HCEC 1CT (cell line): Measurements from ENCODE around the gene TMEM88.
"Not testable (repeated sequence)": the region's sequence is repeated elsewhere in the genome, so short reads cannot be mapped to it uniquely, and the experiment has no call there.

ENCODE experiments used
- DNase-seq: peaks from one replicate; pipeline ENCODE4 v3.0.0-alpha.2; 2017

Gene TMEM88

DNA sequence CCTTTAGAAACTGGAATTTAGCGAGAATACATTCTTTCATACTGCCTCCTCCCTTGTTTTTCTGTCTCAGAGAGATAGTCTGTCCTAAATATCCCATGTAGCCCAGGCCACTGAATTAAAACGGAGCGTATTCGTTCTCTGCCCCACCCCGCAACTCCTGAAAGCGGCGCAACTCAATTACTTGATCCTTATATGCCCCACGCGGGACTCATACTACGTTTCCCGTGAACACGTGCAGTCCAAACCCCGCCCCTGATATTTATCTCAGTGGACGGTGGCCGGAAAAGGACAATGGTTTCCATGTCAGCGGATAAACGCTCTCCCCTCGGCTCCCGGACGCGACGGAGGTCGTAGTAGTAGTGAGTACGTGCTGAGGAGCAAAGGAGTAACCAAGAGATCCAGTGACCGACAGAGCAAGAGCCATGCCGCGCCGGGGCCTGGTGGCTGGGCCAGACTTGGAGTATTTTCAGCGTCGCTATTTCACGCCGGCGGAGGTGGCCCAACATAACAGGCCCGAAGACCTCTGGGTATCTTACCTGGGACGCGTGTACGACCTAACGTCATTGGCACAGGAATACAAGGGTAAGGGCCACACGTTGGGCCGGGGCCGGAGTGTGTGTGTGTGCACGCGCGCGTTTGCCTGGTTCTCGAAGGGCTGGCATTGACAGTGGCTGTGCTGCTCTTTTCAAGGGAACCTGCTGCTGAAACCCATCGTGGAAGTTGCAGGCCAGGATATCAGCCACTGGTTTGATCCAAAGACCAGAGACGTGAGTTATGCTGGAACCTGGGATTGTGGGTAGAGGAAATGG, 3.1 kb downstream of the TMEM88 start, which contains the start of gene CYB5D1:
Gene CYB5D1 (plus strand): TSS at position 291 of the 809 bp plus-strand sequence. CDS start 132 bp downstream, at position 423.
- DNase-seq = peak; percentile 86

DNA sequence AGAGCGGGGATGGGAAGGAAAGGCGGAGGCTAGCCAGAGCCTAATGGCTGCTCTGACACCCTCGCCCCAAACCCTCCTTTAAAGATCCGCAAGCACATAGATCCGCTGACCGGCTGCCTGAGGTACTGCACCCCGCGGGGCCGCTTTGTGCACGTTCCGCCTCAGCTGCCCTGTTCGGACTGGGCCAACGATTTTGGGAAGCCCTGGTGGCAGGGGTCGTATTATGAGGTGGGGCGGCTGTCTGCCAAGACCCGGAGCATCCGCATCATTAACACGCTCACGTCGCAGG, 3.6 kb downstream of the TMEM88 start:
- peak; percentile 56 for DNase-seq

DNA sequence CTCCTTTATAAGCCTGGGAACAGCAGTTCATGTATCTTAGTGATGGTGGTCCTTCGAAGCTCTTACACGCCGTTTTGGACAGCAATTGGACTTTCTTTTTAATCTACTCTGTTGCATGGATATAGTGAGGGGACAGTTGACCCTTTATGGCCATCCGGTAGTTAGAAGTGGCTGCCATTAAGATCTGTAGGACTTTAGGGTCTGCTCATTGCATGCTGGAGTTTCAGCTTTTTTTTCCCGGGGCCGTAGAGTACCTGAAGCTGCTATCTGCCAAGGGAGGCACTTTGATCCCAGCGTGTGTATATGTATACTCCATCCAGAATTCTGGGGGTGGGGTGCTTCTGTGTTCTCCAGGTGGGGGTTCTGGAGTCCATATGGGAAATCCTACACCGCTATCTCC, 4.2 kb downstream of the TMEM88 start:
- DNase-seq = no peak

DNA sequence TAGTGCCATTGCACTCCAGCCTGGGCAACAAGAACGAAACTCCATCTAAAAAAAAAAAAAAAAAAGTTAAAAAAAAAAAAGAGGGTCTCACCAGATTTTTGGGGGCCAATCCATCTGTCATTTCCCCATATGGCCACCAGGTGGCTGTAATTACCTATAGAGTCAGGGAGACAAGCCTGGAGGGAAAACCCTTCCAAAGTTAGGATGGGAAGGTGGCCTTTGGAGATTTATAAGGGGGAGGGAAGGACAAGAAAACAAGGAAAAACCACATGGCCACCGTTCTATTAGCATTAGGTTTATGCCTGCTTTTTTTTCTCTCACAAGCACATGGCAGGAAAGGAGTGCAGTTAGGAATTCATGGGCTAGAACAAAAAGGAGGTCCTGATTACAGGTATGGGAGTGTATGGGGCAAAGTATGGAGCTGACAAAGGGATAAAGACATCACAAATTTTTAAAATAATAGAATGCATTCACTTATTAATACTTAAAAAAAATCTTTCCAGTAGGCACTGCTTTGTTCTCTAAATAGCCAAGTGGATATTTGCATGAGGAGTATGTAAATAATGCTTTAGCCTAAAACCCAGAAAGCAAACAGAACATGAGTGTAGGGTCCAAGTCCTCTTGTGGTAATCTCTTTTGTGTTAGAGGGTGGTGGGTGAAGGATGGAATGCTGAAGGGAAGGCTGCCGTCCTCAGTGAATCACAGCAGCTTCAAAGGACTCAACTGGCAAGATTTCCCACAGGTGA, 8.0 kb downstream of the TMEM88 start:
- peak; percentile 38 for DNase-seq

DNA sequence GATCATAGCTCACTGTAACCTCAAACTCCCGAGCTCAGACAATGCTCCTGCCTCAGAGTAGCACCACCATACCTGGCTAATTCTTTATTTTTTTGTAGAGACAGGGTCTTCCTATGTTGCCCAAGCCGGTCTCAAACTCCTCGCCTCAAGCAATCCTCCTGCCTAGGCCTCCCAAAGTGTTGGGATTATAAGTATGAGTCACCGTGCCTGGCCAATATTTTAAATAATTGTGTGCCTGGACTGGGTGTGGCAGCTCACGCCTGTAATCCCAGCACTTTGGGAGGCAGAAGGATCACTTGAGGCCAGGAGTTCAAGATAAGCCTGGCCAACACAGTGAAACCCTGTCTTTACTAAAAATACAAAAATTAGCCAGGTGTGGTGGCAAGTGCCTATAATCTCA, 9.5 kb downstream of the TMEM88 start:
- DNase-seq = not testable (repeated sequence)

DNA sequence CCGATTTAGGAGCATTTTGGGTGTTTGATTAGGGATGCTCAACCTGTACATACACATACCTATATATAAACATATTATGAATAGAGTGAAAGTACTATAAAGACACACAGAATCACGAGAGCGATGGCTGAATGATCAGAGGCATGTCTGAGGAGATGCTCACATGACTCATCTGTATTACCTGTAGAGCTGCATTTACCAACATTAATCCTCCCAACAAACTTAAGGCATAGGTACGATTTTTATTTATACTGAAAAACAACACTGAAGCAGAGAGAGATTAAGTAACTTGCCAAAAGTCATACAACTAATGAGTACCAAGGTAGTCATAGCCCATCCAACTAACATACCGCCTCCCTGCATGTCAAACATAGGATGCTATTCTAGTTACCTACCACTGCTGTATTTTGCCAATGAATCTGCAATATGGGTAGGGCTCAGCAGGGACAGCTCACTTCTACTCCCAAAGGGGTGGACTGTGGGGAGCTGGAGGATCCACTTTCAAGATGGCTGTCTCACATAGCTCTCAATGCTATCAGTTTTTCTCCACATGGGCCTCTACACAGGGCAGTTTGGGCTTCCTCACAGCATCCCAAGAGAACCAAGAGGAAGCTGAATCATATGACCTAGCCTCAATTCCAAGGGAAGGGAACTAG, 10.3 kb downstream of the TMEM88 start:
- no peak for DNase-seq

DNA sequence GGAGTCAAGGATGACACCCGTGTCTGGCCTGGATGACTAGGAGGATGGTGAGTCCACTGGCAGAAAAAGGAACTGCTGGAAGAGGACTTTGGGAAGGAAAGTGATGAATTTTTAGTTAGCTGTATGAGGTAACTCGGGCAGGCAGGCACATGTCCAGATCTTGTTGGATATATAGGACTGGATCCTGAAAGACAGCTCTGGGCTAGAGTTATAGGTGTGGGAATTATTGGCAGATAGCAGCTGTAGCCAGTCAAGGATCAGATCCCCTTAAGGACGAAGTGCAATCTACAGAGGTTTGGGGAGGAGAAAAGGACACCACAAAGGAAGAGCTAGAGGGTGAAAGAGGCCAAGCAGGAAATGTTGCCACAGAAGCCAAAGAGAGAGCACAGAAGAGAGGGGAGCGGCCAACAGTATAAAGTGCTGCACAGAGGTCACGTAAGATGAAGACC, 13.0 kb downstream of the TMEM88 start:
- no peak for DNase-seq

DNA sequence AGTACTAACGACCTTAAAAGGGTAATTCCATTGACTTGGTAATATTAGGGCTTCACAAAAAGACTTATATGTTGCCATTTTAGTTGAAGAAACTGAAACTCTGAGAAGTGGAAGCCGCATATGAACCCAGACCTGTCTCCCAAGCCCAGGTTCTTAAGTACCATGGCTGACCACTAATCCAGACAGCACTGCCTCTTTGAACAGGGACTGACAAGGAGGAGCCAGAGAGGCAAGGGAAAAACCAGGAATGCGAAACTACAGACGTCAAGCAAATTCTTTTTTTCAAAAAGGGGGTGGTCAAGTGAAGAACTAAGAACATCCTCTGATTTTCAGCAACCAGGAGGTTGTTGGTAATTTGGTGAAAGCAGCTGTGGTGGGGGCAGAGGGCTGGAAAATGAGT, 18.2 kb downstream of the TMEM88 start:
- no peak for DNase-seq

DNA sequence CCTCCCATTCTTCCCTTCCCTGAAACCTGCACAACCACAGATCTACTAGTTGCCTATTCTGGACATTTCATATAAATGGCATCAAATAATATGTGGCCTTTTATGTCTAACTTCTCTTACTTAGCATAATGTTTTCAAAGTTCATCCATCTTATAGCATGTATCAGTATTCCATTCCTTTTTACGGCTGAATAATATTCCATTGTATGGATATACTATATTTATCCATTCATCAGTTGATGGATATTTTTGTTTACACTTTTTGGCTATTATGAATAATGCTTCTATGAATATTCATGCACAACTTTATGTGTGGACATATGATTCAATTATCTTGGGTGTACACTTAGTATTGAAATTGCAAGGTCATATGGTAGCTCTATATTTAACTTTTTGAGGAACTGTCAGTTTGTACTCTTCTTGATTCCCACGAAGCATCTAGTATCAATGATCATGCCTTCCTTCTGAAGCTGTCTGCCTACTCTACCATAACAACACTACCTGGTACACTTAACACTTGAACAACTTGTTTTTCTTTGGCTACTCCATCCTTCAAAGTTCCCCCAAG, 21.0 kb downstream of the TMEM88 start:
- DNase-seq = no peak

DNA sequence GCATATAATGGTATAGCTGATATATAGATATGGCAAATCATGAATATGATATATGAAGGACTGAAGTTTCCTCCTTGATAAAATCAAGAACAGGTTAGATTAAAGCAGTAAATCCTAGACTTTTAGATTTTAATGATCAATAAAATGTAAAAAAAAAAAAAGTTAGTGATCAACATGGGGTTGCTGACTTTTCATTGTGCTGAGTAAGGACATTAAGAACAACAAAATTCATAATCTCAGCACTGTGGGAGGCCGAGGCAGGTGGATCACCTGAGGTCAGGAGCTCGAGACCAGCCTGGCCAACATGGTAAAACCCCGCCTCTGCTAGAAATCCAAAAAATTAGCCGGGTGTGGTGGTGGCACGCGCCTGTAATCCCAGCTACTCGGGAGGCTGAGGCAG, 23.4 kb downstream of the TMEM88 start:
- no peak for DNase-seq

DNA sequence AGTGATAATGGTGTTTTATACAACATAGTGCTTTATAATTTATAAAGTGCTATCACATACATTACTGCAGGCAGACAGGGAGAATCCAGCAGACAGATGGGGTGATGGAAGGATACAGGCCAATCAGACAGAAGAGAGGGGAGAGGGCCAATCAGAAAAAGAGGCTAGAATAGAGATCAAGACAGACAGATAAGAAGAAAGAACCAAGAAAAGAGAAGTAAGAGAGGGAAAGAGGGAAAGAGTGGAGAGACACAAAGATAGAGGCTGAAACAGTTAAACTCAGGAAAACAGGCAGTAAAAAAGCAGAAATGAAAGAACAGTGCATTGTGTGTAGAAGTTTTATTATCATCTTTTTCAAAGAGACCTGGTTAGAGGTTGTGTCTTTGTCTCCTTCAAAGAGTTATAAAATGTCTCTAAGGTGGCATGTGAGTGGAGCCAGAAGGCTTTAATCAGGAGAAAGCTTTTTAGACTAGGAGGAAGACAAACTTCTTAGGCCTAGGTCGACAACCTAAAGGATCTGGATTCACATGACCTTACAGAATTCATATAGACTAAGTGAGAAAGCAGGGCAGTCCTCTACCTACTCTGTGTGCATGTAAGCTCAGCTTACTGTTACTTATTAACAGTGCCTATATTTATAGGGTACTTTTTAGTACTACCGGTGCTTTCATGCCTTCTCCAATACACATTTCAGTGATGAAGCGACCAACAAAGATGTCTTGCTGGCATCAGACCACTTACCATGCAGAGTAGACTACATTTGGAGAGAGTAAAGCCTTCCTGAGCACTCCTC, 25.4 kb downstream of the TMEM88 start:
- no peak for DNase-seq

DNA sequence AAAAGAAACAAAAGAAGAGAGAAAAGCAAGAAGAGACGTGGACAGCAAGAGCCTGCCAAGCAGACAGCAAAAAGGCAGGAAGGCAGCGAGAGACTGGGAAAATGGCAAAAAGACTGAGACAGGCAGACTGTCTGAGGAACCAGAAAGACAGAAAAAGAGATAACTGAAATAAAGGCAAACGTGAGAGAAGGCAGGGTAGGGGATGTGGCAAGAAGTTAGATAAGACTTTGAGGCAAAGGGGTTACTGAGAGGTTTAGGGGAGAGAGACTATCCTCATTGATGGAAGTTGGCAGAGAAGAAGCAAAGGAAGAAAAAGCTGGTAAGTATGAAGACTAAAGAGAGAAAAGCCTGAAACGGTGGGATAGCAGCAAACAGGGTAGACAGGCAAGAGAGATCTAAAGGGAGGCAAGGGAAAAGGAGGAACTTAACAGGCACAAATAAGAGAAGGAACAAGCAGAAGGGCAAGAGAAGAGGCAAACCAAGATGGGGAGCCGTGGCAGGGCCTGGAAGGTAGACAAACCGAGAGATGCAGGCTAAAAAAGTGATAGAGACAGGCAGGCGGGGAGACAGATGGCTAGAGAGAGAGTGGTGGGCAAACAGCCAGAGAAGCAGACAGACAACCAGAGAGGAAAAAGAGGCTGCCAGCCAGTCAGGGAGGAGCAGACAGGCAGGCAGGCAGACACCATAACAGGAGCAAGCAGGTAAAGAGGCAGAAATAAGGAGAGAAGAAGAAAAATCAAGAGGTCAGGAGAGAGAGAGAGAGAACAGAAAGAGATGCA, 26.6 kb downstream of the TMEM88 start:
- no peak for DNase-seq

DNA sequence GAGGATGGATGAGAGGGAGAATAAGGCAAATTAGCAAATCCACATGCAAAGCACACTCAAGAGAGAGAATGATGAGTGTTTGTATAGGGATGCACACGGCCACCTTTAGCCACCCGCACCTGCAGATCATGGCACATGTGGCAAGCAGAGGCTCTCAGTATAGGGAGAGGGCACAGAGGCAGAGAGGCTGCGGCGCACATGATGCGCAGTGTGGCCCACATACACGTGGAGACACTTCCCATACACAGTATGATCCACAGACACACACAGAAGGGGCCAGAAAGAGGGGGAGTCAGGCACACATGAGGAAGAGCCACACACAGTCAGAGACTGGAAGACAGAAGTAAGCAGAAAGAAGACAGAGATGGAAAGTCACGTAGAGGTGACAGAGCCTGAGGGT, 27.2 kb downstream of the TMEM88 start:
- no peak for DNase-seq

DNA sequence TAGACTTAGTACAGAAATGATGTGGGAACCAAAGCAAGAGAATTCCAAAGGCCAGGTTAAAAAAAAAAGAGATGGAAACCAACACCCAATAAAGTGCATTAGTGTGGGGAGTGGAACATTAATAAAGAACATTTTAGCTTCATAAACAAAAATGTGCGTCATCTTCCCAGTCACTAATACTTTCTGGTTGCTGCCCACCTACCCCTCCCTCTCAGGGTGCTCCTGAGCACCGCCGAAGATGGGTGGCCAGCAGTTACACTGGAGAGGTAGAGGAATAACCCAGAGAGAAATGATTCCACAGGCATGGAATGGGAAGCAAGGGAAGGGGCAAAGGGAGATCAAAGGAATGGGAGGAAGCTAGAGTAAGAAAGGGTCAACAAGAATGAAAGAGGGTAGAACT, 27.8 kb downstream of the TMEM88 start:
- DNase-seq = no peak

DNA sequence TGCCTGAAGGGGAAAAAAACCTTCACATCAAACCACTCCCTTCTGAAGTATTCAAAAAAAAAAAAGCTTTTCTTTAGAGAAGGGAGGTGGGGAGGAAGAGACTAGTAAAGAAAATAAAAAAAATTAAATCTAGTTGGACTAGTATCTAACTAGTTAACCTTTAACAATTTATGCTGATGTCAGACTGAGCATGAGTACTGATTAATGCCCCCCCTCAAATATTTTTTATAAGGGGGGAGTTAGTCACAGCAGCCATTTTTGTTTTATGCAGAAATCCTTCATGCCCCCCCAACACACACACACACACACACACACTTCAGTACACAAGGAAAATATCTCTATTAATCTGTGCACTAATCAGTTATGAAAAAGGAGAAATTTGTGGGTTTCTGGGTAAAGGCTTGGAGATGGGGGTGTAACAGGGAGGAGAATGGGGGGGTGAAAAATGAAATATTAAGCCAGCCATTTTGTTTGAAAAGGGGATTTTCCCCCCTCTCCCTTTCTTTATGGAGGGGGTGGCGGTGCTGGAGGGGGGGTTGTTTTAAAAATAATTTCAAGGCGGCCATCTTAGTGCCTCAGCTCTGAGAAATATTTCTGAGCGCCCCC, 29.0 kb downstream of the TMEM88 start:
- peak; percentile 30 for DNase-seq

DNA sequence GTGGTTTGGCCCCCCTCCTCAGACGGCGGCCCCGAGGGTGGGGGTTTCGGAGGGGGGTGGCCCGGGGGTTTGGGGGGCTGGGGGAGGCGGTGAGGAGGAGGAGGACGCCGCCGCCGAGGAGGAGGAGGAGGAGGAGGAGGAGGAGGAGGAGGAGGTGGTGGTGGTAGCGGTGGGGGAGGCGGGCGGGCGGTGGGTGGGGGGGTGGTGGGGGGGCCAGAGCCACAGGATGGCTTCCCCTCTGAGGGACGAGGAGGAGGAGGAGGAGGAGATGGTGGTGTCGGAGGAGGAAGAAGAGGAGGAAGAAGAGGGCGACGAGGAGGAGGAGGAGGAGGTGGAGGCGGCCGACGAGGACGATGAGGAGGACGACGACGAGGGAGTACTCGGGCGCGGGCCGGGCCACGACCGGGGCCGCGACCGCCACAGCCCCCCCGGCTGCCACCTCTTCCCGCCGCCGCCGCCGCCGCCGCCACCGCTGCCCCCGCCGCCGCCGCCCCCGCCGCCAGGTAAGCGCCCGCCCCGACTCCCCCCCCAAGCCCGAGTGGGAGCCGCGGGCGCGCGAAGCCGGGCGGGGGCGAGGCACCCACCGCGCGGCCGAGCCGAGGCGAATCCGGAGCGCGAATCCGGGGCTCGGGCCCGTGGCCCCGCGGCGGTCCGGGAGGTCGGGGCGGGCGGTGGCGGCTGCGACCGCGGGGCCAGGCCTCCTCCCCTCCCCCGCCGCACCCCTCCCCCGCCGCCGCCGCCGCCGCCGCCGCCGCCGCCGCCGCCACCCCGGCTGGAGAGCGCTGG, 29.9 kb downstream of the TMEM88 start:
- no peak for DNase-seq

DNA sequence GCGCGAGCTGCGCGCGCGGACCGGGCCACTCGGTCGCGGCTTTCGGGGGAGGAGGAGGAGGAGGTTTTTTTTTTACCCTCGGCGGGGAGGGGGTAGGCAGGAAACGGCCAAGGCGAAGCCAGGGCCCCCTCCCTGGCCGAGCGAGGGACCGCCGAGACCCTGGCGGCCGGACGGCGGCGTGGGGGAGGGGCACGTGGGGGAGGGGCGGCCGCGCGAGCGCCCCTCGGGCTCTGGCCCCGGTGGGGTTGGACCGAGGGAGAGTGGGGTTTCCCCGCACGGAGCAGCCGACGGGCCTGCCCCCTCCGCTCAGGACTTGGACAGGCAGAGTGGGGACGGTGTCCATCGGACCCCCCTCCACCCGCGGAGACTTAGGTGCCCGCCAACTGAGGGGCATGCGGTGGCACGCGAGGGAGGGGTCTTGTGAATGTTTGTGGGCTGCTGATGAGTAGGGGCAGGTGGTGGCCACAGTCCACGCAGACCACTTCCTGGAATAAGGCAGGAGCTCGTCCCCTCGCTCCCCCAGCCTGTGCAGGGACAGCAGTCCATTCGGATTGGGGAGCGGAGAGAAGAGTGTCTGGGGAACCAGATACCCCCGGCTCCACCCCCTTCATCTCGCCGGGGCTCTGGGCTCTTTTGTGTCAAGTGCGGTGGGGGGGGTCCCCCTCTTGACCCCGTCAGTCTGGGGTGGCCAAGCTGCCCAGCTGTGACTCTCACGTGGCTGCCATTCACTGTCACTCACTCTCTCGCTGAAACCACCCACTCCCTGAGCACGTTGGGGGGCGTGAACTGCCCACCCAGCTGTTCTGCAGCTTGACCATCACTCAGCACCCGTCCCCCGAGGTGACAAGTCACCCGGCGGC, 30.7 kb downstream of the TMEM88 start:
- DNase-seq = peak; percentile 13

DNA sequence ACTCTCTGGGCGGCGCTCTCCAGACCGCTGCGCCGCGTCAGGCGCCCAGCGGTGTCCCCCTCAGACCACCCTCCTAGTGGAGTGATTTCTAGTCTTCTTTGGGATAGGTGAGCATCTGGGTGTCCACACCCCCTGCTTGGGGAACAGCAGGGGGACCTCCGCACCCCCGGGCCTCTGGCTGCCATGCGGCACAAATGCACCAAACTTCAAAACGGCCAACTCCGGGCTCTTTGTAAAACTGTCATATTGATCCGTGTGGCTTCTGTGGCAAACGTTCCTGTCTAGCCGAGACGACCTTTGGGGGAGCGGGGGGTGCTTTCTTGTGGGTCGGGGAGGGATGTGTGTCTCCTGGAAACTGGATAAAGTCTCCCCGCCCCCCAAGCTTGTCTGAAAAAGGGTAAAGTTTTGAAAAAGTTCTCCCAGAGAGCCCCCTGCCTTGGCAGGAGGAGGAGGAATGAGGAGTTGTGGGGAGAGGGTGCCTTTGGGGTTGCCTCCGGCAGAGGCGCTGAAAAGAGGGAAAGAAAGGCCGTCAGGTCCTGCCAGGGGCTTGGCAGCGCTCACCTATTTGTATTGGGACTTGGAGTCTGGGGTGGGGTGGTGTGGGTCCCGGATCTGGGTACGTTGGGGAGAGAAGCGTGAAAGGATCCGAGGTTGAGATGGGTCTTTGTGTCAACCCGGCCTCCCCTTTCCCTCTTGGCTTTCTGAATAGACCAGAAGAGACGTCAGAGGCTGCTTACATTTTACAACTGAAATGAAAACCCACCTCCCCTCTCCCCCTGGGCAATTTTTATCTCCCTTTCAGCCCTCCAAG, 31.6 kb downstream of the TMEM88 start:
- DNase-seq = peak; percentile 42

DNA sequence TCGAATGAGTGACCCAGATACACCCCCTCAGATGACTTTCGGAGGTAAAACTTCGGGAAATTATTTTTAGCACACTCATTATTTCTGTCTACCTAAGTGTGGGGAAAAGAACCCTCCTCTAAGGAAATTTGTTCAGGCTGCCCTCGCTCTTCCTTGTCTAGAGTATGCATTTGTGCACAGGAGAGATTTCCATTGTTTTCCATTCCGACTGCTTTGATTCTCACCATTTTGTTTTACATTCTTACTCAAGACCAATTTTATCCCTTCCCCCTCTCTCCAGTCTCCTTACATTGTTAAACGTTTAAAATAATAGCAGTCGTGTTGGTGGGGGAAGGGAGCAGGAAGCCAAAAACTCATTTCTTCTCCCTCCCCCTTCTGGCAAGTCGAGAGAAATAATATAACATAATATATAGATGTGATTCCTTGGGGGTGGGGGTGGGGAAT, 32.2 kb downstream of the TMEM88 start:
- DNase-seq = no peak
